ENCODE results near the gene ALB. TPM values are rescaled to one million over a fixed set of nuclear protein-coding genes. Genes with fewer than 3 reads are reported as not detected.

The ALB gene
- total RNA-seq, 1 experiment from 2014 or later, result not detected

GRCh38 chr4:73439445-73439844 lies 35.4 kb downstream of the ALB start:
- Mint-ChIP-seq H3K27me3 (ENCODE audit: unreplicated experiment) (no peaks in the 10 kb centered on the region), H3K9me3 (ENCODE audit: low read depth, unreplicated experiment) (no peaks in the 10 kb centered on the region), H3K36me3 (ENCODE audit: insufficient read depth, unreplicated experiment) (no peaks in the 10 kb centered on the region), H3K27ac (ENCODE audit: unreplicated experiment) (no peak overlapping the region), H3K4me3 (ENCODE audit: low read depth, unreplicated experiment) (no peak overlapping the region), H3K4me1 (ENCODE audit: low read depth, unreplicated experiment) (no peaks in the 10 kb centered on the region)
- BruUV-seq (replicated peaks), result no TSS peak
- intact Hi-C loops (cut with micrococcal nuclease; ENCODE audit: unreplicated experiment), result no loop called here
- TF ChIP-seq CTCF (IDR thresholded peaks at IDR 0.05; ENCODE audit: unreplicated experiment), result no peak
- CTCF ChIA-PET, result no interaction called here
- no peak for DNase-seq

- CTCF ChIA-PET, result no interaction called here
- DNase-seq, result no peak
- H3K36me3 Mint-ChIP-seq (ENCODE audit: insufficient read depth, unreplicated experiment), result no peaks in the 10 kb centered on the region
- no peak overlapping the region for H3K27ac Mint-ChIP-seq (ENCODE audit: unreplicated experiment)
- no peaks in the 10 kb centered on the region for H3K27me3 Mint-ChIP-seq (ENCODE audit: unreplicated experiment)
- BruUV-seq (replicated peaks), result no TSS peak
- H3K9me3 Mint-ChIP-seq (ENCODE audit: low read depth, unreplicated experiment), result no peaks in the 10 kb centered on the region
- no peaks in the 10 kb centered on the region for H3K4me1 Mint-ChIP-seq (ENCODE audit: low read depth, unreplicated experiment)
- TF ChIP-seq CTCF (IDR thresholded peaks at IDR 0.05; ENCODE audit: unreplicated experiment), result no peak
- H3K4me3 Mint-ChIP-seq (ENCODE audit: low read depth, unreplicated experiment), result no peak overlapping the region
- intact Hi-C loops (cut with micrococcal nuclease; ENCODE audit: unreplicated experiment), result loop anchor here (10.0 kb wide), 1 partner anchor 215 kb away; no protein-coding TSS in a partner anchor
Measured at GRCh38 chr4:73439991-73440390, 35.9 kb downstream of the ALB start.

GRCh38 chr4:73440653-73441052 lies 36.6 kb downstream of the ALB start:
- no peak for DNase-seq
- no peak for TF ChIP-seq CTCF (IDR thresholded peaks at IDR 0.05; ENCODE audit: unreplicated experiment)
- no peaks in the 10 kb centered on the region for H3K4me1 Mint-ChIP-seq (ENCODE audit: low read depth, unreplicated experiment)
- no peak overlapping the region for H3K4me3 Mint-ChIP-seq (ENCODE audit: low read depth, unreplicated experiment)
- no peaks in the 10 kb centered on the region for H3K27me3 Mint-ChIP-seq (ENCODE audit: unreplicated experiment)
- H3K9me3 Mint-ChIP-seq (ENCODE audit: low read depth, unreplicated experiment), result no peaks in the 10 kb centered on the region
- no peaks in the 10 kb centered on the region for H3K36me3 Mint-ChIP-seq (ENCODE audit: insufficient read depth, unreplicated experiment)
- CTCF ChIA-PET, result no interaction called here
- intact Hi-C loops (cut with micrococcal nuclease; ENCODE audit: unreplicated experiment), result loop anchor here (10.0 kb wide), 1 partner anchor 214 kb away; no protein-coding TSS in a partner anchor
- H3K27ac Mint-ChIP-seq (ENCODE audit: unreplicated experiment), result no peak overlapping the region
- no TSS peak for BruUV-seq (replicated peaks)

GRCh38 chr4:73442275-73442674 lies 38.2 kb downstream of the ALB start:
- no peaks in the 10 kb centered on the region for H3K4me1 Mint-ChIP-seq (ENCODE audit: low read depth, unreplicated experiment)
- no peak for TF ChIP-seq CTCF (IDR thresholded peaks at IDR 0.05; ENCODE audit: unreplicated experiment)
- no peaks in the 10 kb centered on the region for H3K27me3 Mint-ChIP-seq (ENCODE audit: unreplicated experiment)
- no TSS peak for BruUV-seq (replicated peaks)
- no peak overlapping the region for H3K27ac Mint-ChIP-seq (ENCODE audit: unreplicated experiment)
- intact Hi-C loops (cut with micrococcal nuclease; ENCODE audit: unreplicated experiment), result loop anchor here (10.0 kb wide), 1 partner anchor 213 kb away; no protein-coding TSS in a partner anchor
- no peak for DNase-seq
- no peak overlapping the region for H3K4me3 Mint-ChIP-seq (ENCODE audit: low read depth, unreplicated experiment)
- H3K9me3 Mint-ChIP-seq (ENCODE audit: low read depth, unreplicated experiment), result no peaks in the 10 kb centered on the region
- CTCF ChIA-PET, result no interaction called here
- H3K36me3 Mint-ChIP-seq (ENCODE audit: insufficient read depth, unreplicated experiment), result no peaks in the 10 kb centered on the region

Measured in Calu3 (cell line).